ENCODE measurements around the gene GFI1B.

- TF ChIP-seq CTCF (IDR thresholded peaks at IDR 0.05): no peak
- TF ChIP-seq EZH2 (IDR thresholded peaks at IDR 0.05): no peak
- no peak for TF ChIP-seq EZH2phosphoT487 (IDR thresholded peaks at IDR 0.05)
Observed at GRCh38 chr9:132989014-132989310, 10.5 kb downstream of the GFI1B start.

All from neural progenitor cell (in vitro differentiated cells).